Nephron (organoid): Measurements from ENCODE around the gene MAS1L.

ENCODE experiments used
- H3K27ac Mint-ChIP-seq, 3 experiments: 2 replicates each; pipeline ENCODE4 v1.8.0; 2020; ENCODE audit warnings: mixed read lengths in 3 of 3, mild to moderate bottlenecking in 2 of 3, moderate library complexity in 1 of 3
- H3K27me3 Mint-ChIP-seq: 2 replicates; pipeline ENCODE4 v1.8.0; 2021; ENCODE audit warnings: low read depth, mild to moderate bottlenecking, moderate library complexity, mixed read lengths
- H3K36me3 Mint-ChIP-seq: 2 replicates; pipeline ENCODE4 v1.8.0; 2020; ENCODE audit warnings: low read depth, mixed read lengths
- H3K4me1 Mint-ChIP-seq: 2 replicates; pipeline ENCODE4 v1.8.0; 2020; ENCODE audit warnings: mixed read lengths
- H3K4me3 Mint-ChIP-seq, 3 experiments: 2 replicates each; pipeline ENCODE4 v1.8.0; 2020; ENCODE audit warnings: mild to moderate bottlenecking in 3 of 3, mixed read lengths in 3 of 3, moderate library complexity in 2 of 3
- H3K9me3 Mint-ChIP-seq: 2 replicates; pipeline ENCODE4 v1.8.0; 2020; ENCODE audit warnings: mixed read lengths
- CTCF ChIP-seq, 3 experiments: fragments of 200-600 bp; sonication (generic); IDR thresholded peaks; one replicate each; pipeline ENCODE4 v1.5.0; 2021; ENCODE audit warnings: antibody characterized with exemption in 3 of 3; ENCODE audit not compliant: unreplicated experiment in 3 of 3

Gene MAS1L

GRCh38 chr6:29528988-29529560 is 41.3 kb upstream of the MAS1L start:
- H3K36me3 Mint-ChIP-seq = no peaks in the 10 kb centered on the region
- no peak overlapping the region for H3K4me3 Mint-ChIP-seq
- no peak for TF ChIP-seq CTCF (IDR thresholded peaks at IDR 0.05; ENCODE audit: unreplicated experiment in 3 of 3)
- H3K4me1 Mint-ChIP-seq = no peaks in the 10 kb centered on the region
- peaks cover 8% of the 10 kb centered on the region for H3K27me3 Mint-ChIP-seq
- H3K27ac Mint-ChIP-seq = no peak overlapping the region
- H3K9me3 Mint-ChIP-seq = no peaks in the 10 kb centered on the region

- no peaks in the 10 kb centered on the region for H3K36me3 Mint-ChIP-seq
- H3K4me3 Mint-ChIP-seq = no peak overlapping the region
- no peaks in the 10 kb centered on the region for H3K4me1 Mint-ChIP-seq
- no peaks in the 10 kb centered on the region for H3K9me3 Mint-ChIP-seq
- no peak overlapping the region for H3K27ac Mint-ChIP-seq
- H3K27me3 Mint-ChIP-seq = peaks cover 8% of the 10 kb centered on the region
- TF ChIP-seq CTCF (IDR thresholded peaks at IDR 0.05; ENCODE audit: unreplicated experiment in 3 of 3) = no peak
These were observed 40.7 kb upstream of the MAS1L start for GRCh38 chr6:29528300-29528931.

- H3K36me3 Mint-ChIP-seq = no peaks in the 10 kb centered on the region
- no peaks in the 10 kb centered on the region for H3K4me1 Mint-ChIP-seq
- no peak for TF ChIP-seq CTCF (IDR thresholded peaks at IDR 0.05; ENCODE audit: unreplicated experiment in 3 of 3)
- no peak overlapping the region for H3K27ac Mint-ChIP-seq
- H3K27me3 Mint-ChIP-seq = peaks cover 8% of the 10 kb centered on the region
- H3K9me3 Mint-ChIP-seq = peaks cover 3% of the 10 kb centered on the region
- no peak overlapping the region for H3K4me3 Mint-ChIP-seq
These were observed 39.8 kb upstream of the MAS1L start for GRCh38 chr6:29527564-29527963.

- H3K27me3 Mint-ChIP-seq = peaks cover 8% of the 10 kb centered on the region
- no peaks in the 10 kb centered on the region for H3K4me1 Mint-ChIP-seq
- H3K9me3 Mint-ChIP-seq = peaks cover 3% of the 10 kb centered on the region
- TF ChIP-seq CTCF (IDR thresholded peaks at IDR 0.05; ENCODE audit: unreplicated experiment in 3 of 3) = no peak
- H3K4me3 Mint-ChIP-seq = no peak overlapping the region
- H3K36me3 Mint-ChIP-seq = no peaks in the 10 kb centered on the region
- H3K27ac Mint-ChIP-seq = no peak overlapping the region
These were observed 39.4 kb upstream of the MAS1L start for GRCh38 chr6:29527126-29527525.

- Mint-ChIP-seq H3K4me3 (no peak overlapping the region), H3K9me3 (peaks cover 3% of the 10 kb centered on the region), H3K36me3 (no peaks in the 10 kb centered on the region), H3K27ac (no peak overlapping the region), H3K4me1 (no peaks in the 10 kb centered on the region), H3K27me3 (peaks cover 8% of the 10 kb centered on the region)
- TF ChIP-seq CTCF (IDR thresholded peaks at IDR 0.05; ENCODE audit: unreplicated experiment in 3 of 3) = no peak
These were observed 37.5 kb upstream of the MAS1L start for GRCh38 chr6:29525311-29525639.
